ENCODE results near the gene GRIK2. TPM values are rescaled to one million over a fixed set of nuclear protein-coding genes. Genes with fewer than 3 reads are reported as not detected.
"Not testable (repeated sequence)": the region's sequence is repeated elsewhere in the genome, so short reads cannot be mapped to it uniquely, and the experiment has no call there.

The GRIK2 gene
- total RNA-seq: not detected
- polyA plus RNA-seq: not detected

- peaks cover 0 to 2% (median 0%) of the 10 kb centered on the region in 3 donors for H3K36me3 Mint-ChIP-seq
- no peaks in the 10 kb centered on the region for H3K4me1 Mint-ChIP-seq
- Histone ChIP-seq H3K4me1 (ENCODE audit: insufficient read depth, low read length) (no peaks in the 10 kb centered on the region), H3K4me3 (ENCODE audit: low read length) (no peak within 1 kb of the TSS), H3K27me3 (ENCODE audit: insufficient read depth, low read length, poor library complexity, severe bottlenecking) (no peaks in the 10 kb centered on the region), H3K27ac (ENCODE audit: low read depth, low read length) (no peak within 1 kb of the TSS), H3K9me3 (ENCODE audit: low read length) (no peaks in the 10 kb centered on the region), H3K36me3 (ENCODE audit: insufficient read depth, low read length) (no peaks in the 10 kb centered on the region)
- H3K4me3 Mint-ChIP-seq: no peak within 1 kb of the TSS
- H3K27ac Mint-ChIP-seq: no peak within 1 kb of the TSS
- peaks cover 2 to 15% (median 11%) of the 10 kb centered on the region in 5 donors for H3K9me3 Mint-ChIP-seq
- ChIA-PET CTCF (no interaction called here), POLR2A (no interaction called here)
- no peak for DNase-seq
- H3K27me3 Mint-ChIP-seq: peaks cover 9 to 44% of the 10 kb centered on the region in 2 donors
These were observed at the start of gene GRIK2 for GRCh38 chr6:101393251-101393828. Gene GRIK2, plus strand, starts transcription at chr6:101393708.

- H3K36me3 Mint-ChIP-seq: no peaks in the 10 kb centered on the region
- Histone ChIP-seq H3K36me3 (ENCODE audit: insufficient read depth, low read length) (no peaks in the 10 kb centered on the region), H3K4me3 (ENCODE audit: low read length) (no peak overlapping the region), H3K9me3 (ENCODE audit: low read length) (no peaks in the 10 kb centered on the region), H3K27me3 (ENCODE audit: insufficient read depth, low read length, poor library complexity, severe bottlenecking) (no peaks in the 10 kb centered on the region), H3K4me1 (ENCODE audit: insufficient read depth, low read length) (no peaks in the 10 kb centered on the region), H3K27ac (ENCODE audit: low read depth, low read length) (no peak overlapping the region)
- no peak overlapping the region for H3K4me3 Mint-ChIP-seq
- DNase-seq: no peak
- peaks cover 2 to 6% (median 4%) of the 10 kb centered on the region in 5 donors for H3K9me3 Mint-ChIP-seq
- H3K27me3 Mint-ChIP-seq: no peaks in the 10 kb centered on the region
- CTCF ChIA-PET: no interaction called here
- POLR2A ChIA-PET: no interaction called here
- no peak overlapping the region for H3K27ac Mint-ChIP-seq
- no peaks in the 10 kb centered on the region for H3K4me1 Mint-ChIP-seq
These were observed 48.6 kb upstream of the GRIK2 start for GRCh38 chr6:101344885-101345284.

GRCh38 chr6:101348816-101349215 lies 44.7 kb upstream of the GRIK2 start:
- H3K36me3 ChIP-seq (ENCODE audit: insufficient read depth, low read length): no peaks in the 10 kb centered on the region
- no peaks in the 10 kb centered on the region for H3K4me1 ChIP-seq (ENCODE audit: insufficient read depth, low read length)
- no peaks in the 10 kb centered on the region for H3K4me1 Mint-ChIP-seq
- CTCF ChIA-PET: no interaction called here
- H3K36me3 Mint-ChIP-seq: no peaks in the 10 kb centered on the region
- H3K27me3 Mint-ChIP-seq: no peaks in the 10 kb centered on the region
- H3K27ac Mint-ChIP-seq: no peak overlapping the region
- no peaks in the 10 kb centered on the region for H3K9me3 ChIP-seq (ENCODE audit: low read length)
- no peak overlapping the region for H3K27ac ChIP-seq (ENCODE audit: low read depth, low read length)
- H3K4me3 Mint-ChIP-seq: no peak overlapping the region
- H3K27me3 ChIP-seq (ENCODE audit: insufficient read depth, low read length, poor library complexity, severe bottlenecking): no peaks in the 10 kb centered on the region
- H3K9me3 Mint-ChIP-seq: peaks cover 0 to 4% (median 0%) of the 10 kb centered on the region in 5 donors
- POLR2A ChIA-PET: no interaction called here
- H3K4me3 ChIP-seq (ENCODE audit: low read length): no peak overlapping the region
- DNase-seq: no peak

DNA sequence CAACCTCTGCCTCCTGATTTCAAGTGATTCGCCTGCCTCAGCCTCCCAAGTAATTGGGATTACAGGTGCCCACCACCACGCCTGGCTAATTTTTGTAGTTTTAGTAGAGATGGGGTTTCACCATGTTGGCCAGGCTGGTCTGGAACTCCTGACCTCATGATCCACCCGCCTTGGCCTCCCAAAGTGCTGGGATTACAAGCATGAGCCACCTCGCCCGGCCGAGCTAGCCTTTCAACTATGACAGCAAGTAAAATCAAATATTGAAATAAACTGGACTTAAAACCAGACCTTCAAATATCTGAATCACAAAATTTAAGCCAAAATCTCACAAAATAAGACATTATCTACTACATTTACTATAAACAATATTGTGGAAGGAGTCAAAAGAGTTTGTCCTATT lies 42.9 kb upstream of the GRIK2 start:
- H3K36me3 ChIP-seq (ENCODE audit: insufficient read depth, low read length); H3K36me3 Mint-ChIP-seq; H3K4me1 ChIP-seq (ENCODE audit: insufficient read depth, low read length); H3K27me3 ChIP-seq (ENCODE audit: insufficient read depth, low read length, poor library complexity, severe bottlenecking); H3K27me3 Mint-ChIP-seq; H3K27ac Mint-ChIP-seq; H3K4me1 Mint-ChIP-seq; POLR2A ChIA-PET; DNase-seq; H3K9me3 Mint-ChIP-seq; H3K27ac ChIP-seq (ENCODE audit: low read depth, low read length); CTCF ChIA-PET; H3K4me3 ChIP-seq (ENCODE audit: low read length); H3K4me3 Mint-ChIP-seq; H3K9me3 ChIP-seq (ENCODE audit: low read length): not testable (repeated sequence)

GRCh38 chr6:101351173-101351572 lies 42.3 kb upstream of the GRIK2 start:
- Mint-ChIP-seq H3K27ac (no peak overlapping the region), H3K4me3 (no peak overlapping the region), H3K36me3 (no peaks in the 10 kb centered on the region), H3K4me1 (no peaks in the 10 kb centered on the region), H3K9me3 (peaks cover 0 to 4% (median 0%) of the 10 kb centered on the region in 5 donors), H3K27me3 (no peaks in the 10 kb centered on the region)
- Histone ChIP-seq H3K27ac (ENCODE audit: low read depth, low read length) (no peak overlapping the region), H3K4me3 (ENCODE audit: low read length) (no peak overlapping the region), H3K9me3 (ENCODE audit: low read length) (no peaks in the 10 kb centered on the region), H3K36me3 (ENCODE audit: insufficient read depth, low read length) (no peaks in the 10 kb centered on the region), H3K4me1 (ENCODE audit: insufficient read depth, low read length) (no peaks in the 10 kb centered on the region), H3K27me3 (ENCODE audit: insufficient read depth, low read length, poor library complexity, severe bottlenecking) (no peaks in the 10 kb centered on the region)
- ChIA-PET CTCF (no interaction called here), POLR2A (no interaction called here)
- no peak for DNase-seq

GRCh38 chr6:101352316-101352715 lies 41.2 kb upstream of the GRIK2 start:
- ChIA-PET POLR2A (no interaction called here), CTCF (no interaction called here)
- Histone ChIP-seq H3K4me1 (ENCODE audit: insufficient read depth, low read length) (no peaks in the 10 kb centered on the region), H3K27ac (ENCODE audit: low read depth, low read length) (no peak overlapping the region), H3K27me3 (ENCODE audit: insufficient read depth, low read length, poor library complexity, severe bottlenecking) (no peaks in the 10 kb centered on the region), H3K4me3 (ENCODE audit: low read length) (no peak overlapping the region), H3K36me3 (ENCODE audit: insufficient read depth, low read length) (no peaks in the 10 kb centered on the region), H3K9me3 (ENCODE audit: low read length) (no peaks in the 10 kb centered on the region)
- Mint-ChIP-seq H3K36me3 (no peaks in the 10 kb centered on the region), H3K4me3 (no peak overlapping the region), H3K27ac (no peak overlapping the region), H3K4me1 (no peaks in the 10 kb centered on the region), H3K27me3 (no peaks in the 10 kb centered on the region), H3K9me3 (peaks cover 0 to 5% (median 0%) of the 10 kb centered on the region in 5 donors)
- DNase-seq: no peak

- Mint-ChIP-seq H3K4me1 (no peaks in the 10 kb centered on the region), H3K27me3 (no peaks in the 10 kb centered on the region), H3K4me3 (no peak overlapping the region), H3K36me3 (no peaks in the 10 kb centered on the region), H3K9me3 (peaks cover 0 to 2% (median 0%) of the 10 kb centered on the region in 5 donors), H3K27ac (no peak overlapping the region)
- Histone ChIP-seq H3K4me1 (ENCODE audit: insufficient read depth, low read length) (no peaks in the 10 kb centered on the region), H3K9me3 (ENCODE audit: low read length) (no peaks in the 10 kb centered on the region), H3K27me3 (ENCODE audit: insufficient read depth, low read length, poor library complexity, severe bottlenecking) (no peaks in the 10 kb centered on the region), H3K36me3 (ENCODE audit: insufficient read depth, low read length) (no peaks in the 10 kb centered on the region), H3K27ac (ENCODE audit: low read depth, low read length) (no peak overlapping the region), H3K4me3 (ENCODE audit: low read length) (no peak overlapping the region)
- ChIA-PET POLR2A (no interaction called here), CTCF (no interaction called here)
- no peak for DNase-seq
These were observed 28.3 kb upstream of the GRIK2 start for GRCh38 chr6:101365181-101365580.

DNA sequence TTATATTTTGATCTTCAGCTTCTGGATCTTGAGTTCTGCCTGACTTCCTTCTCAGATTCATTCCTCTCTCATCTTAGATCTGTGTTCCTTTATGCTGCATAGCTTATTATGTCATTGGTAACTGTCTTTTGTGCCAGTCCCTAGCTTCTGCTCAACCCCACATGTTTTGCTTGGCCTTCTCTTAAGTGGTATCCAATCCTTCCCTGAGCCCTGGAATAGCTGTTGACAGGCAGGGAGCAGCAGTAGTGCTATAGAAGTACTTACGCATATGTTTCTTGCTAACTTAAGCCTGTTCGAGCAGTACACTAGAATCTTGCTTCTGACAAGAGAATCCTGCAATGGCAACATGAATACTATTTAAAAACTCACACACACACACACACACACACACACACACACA lies 13.6 kb upstream of the GRIK2 start:
- H3K4me1 ChIP-seq (ENCODE audit: insufficient read depth, low read length): no peaks in the 10 kb centered on the region
- H3K27ac ChIP-seq (ENCODE audit: low read depth, low read length): no peak overlapping the region
- no peaks in the 10 kb centered on the region for H3K4me1 Mint-ChIP-seq
- POLR2A ChIA-PET: no interaction called here
- no peaks in the 10 kb centered on the region for H3K27me3 ChIP-seq (ENCODE audit: insufficient read depth, low read length, poor library complexity, severe bottlenecking)
- CTCF ChIA-PET: no interaction called here
- no peaks in the 10 kb centered on the region for H3K36me3 Mint-ChIP-seq
- no peak overlapping the region for H3K4me3 Mint-ChIP-seq
- no peak for DNase-seq
- peaks cover 0 to 5% (median 2%) of the 10 kb centered on the region in 5 donors for H3K9me3 Mint-ChIP-seq
- no peak overlapping the region for H3K4me3 ChIP-seq (ENCODE audit: low read length)
- no peaks in the 10 kb centered on the region for H3K36me3 ChIP-seq (ENCODE audit: insufficient read depth, low read length)
- no peaks in the 10 kb centered on the region for H3K9me3 ChIP-seq (ENCODE audit: low read length)
- no peak overlapping the region for H3K27ac Mint-ChIP-seq
- H3K27me3 Mint-ChIP-seq: no peaks in the 10 kb centered on the region
